Putamen (tissue), 1 donor: ENCODE data around the gene ADAM22.

Experiments used
- DNase-seq: peaks from one replicate; pipeline ENCODE4 v3.0.0-alpha.2; 2016; ENCODE audit warnings: low spot score

ADAM22 gene

GRCh38 chr7:87959336-87959735 is 25.3 kb downstream of the ADAM22 start:
- DNase-seq, result no peak

GRCh38 chr7:87960239-87960638 is 26.2 kb downstream of the ADAM22 start:
- DNase-seq, result no peak

- DNase-seq, result peak; percentile 13
Measured at GRCh38 chr7:87961754-87962153, 27.7 kb downstream of the ADAM22 start.

- DNase-seq, result no peak
Measured at GRCh38 chr7:87966271-87966670, 32.2 kb downstream of the ADAM22 start.

- DNase-seq, result no peak
Measured at GRCh38 chr7:87968021-87968420, 34.0 kb downstream of the ADAM22 start.

- no peak for DNase-seq
Measured at GRCh38 chr7:87982116-87982515, 48.1 kb downstream of the ADAM22 start.

- DNase-seq, result no peak
Measured at GRCh38 chr7:87984088-87984487, 50.0 kb downstream of the ADAM22 start.

GRCh38 chr7:87993269-87993668 is 59.2 kb downstream of the ADAM22 start:
- no peak for DNase-seq

- no peak for DNase-seq
Measured at GRCh38 chr7:87999261-87999660, 65.2 kb downstream of the ADAM22 start.

- no peak for DNase-seq
Measured at GRCh38 chr7:88001744-88002530, 67.9 kb downstream of the ADAM22 start.

- DNase-seq, result no peak
Measured at GRCh38 chr7:88002617-88003016, 68.6 kb downstream of the ADAM22 start.

GRCh38 chr7:88003581-88003980 is 69.5 kb downstream of the ADAM22 start:
- DNase-seq, result no peak

- DNase-seq, result no peak
Measured at GRCh38 chr7:88005191-88005590, 71.1 kb downstream of the ADAM22 start.

GRCh38 chr7:88009651-88010050 is 75.6 kb downstream of the ADAM22 start:
- DNase-seq, result no peak

- no peak for DNase-seq
Measured at GRCh38 chr7:88012086-88012485, 78.0 kb downstream of the ADAM22 start.

- no peak for DNase-seq
Measured at GRCh38 chr7:88013981-88014380, 79.9 kb downstream of the ADAM22 start.

GRCh38 chr7:88014581-88014980 is 80.5 kb downstream of the ADAM22 start:
- no peak for DNase-seq

- DNase-seq, result no peak
Measured at GRCh38 chr7:88015309-88015708, 81.3 kb downstream of the ADAM22 start.

GRCh38 chr7:88018501-88018900 is 84.5 kb downstream of the ADAM22 start:
- no peak for DNase-seq

- no peak for DNase-seq
Measured at GRCh38 chr7:88020953-88021665, 87.1 kb downstream of the ADAM22 start.

GRCh38 chr7:88027724-88028123 is 93.7 kb downstream of the ADAM22 start:
- DNase-seq, result no peak

GRCh38 chr7:88034083-88034695 is 100.1 kb downstream of the ADAM22 start:
- DNase-seq, result no peak

GRCh38 chr7:88037050-88037449 is 103.0 kb downstream of the ADAM22 start:
- DNase-seq, result no peak
